HG02938 (cell line): ENCODE data around the gene POLR1E.

Experiments
- ATAC-seq: cut with Tn5 transposase; IDR thresholded peaks from one replicate; pipeline ENCODE4 v1.9.1; 2021; ENCODE audit warnings: mild to moderate bottlenecking, moderate library complexity; ENCODE audit not compliant: unreplicated experiment

The POLR1E gene

GRCh38 chr9:37531699-37532098, 46.0 kb downstream of the POLR1E start:
- ATAC-seq = peak; percentile 74

GRCh38 chr9:37534412-37534811, 48.7 kb downstream of the POLR1E start:
- no peak for ATAC-seq

DNA sequence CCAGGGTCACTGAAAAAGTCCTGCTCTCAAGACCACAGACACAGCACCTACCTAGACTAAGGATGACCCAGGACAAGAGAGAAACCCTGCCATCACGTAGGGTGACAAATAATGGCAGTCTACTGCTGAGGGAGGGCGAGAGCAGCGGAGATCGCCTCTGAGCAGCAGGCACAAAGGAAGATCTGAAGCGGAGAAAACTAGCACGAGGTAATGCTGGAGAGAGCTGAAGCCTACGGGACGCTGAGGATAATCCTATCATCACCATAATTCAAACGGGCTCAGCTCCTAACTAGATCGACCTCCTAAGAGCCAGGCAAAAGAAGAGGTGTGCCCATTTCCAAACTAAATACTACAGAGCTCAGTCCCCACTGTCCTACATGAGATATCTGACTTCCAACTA, 49.2 kb downstream of the POLR1E start:
- ATAC-seq = no peak

- no peak for ATAC-seq
These were observed 52.4 kb downstream of the POLR1E start for GRCh38 chr9:37538099-37538498.

GRCh38 chr9:37539634-37540033, 53.9 kb downstream of the POLR1E start:
- ATAC-seq = no peak

DNA sequence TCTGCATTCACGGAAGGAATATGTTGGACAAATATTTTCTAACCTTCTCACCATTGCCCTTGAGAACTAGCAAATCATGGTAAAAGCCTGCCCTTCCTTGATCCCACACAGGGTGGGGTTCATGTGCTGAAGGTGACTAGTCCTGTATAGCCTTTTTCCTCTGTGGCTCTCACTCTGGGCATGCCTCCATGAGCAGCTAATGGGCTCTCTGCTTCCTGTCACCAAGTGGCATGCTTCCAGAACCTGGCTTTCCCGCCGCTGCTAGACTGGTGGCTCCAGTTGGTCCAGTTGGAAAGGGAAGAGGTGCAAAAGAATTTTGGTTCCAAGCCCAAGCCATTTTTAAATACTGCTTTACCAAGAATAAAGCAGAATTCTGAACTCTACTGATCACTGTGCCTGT, 54.9 kb downstream of the POLR1E start:
- no peak for ATAC-seq

DNA sequence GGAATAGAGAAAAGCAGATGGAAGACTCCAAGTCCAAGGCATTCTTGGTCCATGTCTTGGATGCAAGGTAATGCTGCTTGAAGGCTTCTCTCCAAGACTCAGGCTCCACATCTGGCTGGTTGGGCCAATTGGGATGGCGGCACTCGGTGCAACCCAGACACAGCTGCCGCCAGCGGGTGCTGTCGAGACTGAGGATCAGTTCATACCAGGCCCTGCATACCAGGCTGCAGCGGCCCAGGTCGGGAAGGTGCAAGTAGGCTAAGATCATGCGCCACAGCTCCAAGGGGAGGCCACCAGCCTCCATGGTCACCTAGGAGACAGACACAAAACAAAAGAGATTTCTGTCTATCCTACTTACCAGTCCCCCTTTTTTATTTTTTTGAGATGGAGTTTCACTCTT, 55.7 kb downstream of the POLR1E start:
- ATAC-seq = no peak

DNA sequence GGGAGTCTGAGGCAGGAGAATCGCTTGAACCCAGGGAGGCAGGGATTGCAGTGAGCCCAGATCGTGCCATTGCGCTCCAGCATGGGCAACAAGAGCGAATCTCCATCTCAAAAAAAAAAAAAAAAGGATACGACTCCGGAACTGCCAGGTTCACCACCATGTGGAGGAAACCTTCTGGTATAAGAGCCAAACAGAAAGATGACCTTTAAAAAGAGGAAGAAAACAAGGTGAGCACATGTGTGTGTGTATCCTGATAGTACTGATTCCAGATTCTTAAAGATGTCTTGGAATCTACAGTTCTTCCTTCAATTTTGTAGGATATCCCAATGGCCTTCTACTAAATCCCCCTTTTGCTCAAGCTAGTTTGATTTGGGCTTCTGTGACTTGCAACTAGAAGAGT, 56.7 kb downstream of the POLR1E start:
- no peak for ATAC-seq

- no peak for ATAC-seq
These were observed 57.1 kb downstream of the POLR1E start for GRCh38 chr9:37542895-37543294.

DNA sequence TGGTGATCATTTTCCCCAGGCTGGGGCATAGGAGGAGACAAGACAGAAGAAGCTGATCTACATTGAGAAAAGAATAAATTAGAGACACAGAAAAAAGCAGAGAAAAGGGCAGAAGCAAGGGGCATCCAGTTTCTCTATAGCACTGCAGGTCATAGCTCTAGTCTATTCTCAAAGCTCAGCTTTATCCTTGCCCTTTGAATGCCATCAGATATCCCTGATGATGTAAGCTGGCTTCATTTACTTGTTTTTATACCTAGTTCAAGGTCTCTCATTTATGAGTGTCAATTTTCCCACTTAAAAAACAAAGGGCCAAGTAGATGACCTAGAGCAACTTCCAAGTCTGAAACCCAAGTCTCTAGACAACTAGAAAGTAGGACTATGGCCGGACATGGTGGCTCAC, 57.7 kb downstream of the POLR1E start:
- ATAC-seq = no peak

- no peak for ATAC-seq
These were observed 61.7 kb downstream of the POLR1E start for GRCh38 chr9:37547328-37547878.

DNA sequence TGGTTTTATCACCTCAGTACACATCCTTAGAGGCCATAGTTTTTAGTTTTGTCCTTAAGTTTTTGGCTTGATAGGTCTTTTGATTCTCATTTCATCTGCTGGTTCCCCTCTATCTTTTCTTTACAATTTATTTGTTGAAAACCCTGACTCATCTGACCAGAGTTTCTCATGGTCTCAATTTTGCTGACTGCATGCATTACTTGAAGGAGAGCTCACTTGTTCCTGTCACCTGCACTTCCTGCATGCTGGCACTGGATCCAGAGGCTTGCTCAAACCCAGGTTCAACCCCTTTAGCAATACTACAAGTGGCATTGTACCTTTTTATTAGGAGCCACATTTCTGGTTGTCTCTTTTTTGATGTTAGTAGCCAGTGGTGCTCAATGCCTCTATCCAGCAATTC, 63.8 kb downstream of the POLR1E start:
- no peak for ATAC-seq

GRCh38 chr9:37550781-37551180, 65.0 kb downstream of the POLR1E start:
- ATAC-seq = no peak

- no peak for ATAC-seq
These were observed 65.7 kb downstream of the POLR1E start for GRCh38 chr9:37551468-37551867.

- no peak for ATAC-seq
These were observed 66.1 kb downstream of the POLR1E start for GRCh38 chr9:37551888-37552287.
